ENCODE data around the gene OPRD1.
A peak's percentile ranks its signal among the peaks of the same experiment; 100 is the strongest.
"Not testable (repeated sequence)": the region's sequence is repeated elsewhere in the genome, so short reads cannot be mapped to it uniquely, and the experiment has no call there.

Gene OPRD1

DNA sequence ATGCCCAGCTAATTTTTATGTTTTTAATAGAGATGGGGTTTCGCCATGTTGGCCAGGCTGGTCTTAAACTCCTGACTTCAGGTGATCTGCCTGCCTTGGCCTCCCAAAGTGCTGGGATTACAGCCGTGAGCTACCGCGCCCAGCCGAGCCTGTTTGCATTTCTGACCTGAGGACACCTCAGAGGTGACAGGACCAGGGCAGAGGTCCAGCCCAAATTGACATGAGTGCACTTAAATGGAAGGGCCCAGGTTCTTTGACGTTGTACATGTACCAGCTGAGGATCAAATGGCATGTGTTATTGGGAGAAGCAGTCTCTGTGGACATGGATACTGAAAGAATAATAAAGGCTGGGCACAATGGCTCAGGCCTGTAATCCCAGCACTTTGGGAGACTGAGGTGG, 35.2 kb downstream of the OPRD1 start:
- DNase-seq (ENCODE audit: low read depth) = not testable (repeated sequence)

DNA sequence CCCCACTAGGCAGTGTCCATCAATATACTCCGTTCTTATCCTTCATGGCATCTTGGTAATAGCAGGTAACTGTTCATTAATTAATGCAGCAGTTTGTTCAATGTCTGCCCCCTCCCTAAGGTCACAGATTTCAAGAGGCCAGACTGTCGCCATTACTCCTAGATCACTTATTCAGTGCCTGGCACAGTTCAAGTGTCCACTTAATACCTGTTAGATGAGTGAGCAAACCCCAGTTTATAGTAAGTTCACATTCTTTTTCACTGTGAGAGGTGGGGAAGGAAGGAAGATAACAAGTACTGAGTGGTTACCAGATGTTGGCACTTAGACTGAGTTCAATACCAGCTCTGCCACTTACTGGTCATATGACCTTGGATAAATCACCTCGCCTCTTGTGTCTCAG, 36.4 kb downstream of the OPRD1 start:
- no peak for DNase-seq (ENCODE audit: low read depth)

DNA sequence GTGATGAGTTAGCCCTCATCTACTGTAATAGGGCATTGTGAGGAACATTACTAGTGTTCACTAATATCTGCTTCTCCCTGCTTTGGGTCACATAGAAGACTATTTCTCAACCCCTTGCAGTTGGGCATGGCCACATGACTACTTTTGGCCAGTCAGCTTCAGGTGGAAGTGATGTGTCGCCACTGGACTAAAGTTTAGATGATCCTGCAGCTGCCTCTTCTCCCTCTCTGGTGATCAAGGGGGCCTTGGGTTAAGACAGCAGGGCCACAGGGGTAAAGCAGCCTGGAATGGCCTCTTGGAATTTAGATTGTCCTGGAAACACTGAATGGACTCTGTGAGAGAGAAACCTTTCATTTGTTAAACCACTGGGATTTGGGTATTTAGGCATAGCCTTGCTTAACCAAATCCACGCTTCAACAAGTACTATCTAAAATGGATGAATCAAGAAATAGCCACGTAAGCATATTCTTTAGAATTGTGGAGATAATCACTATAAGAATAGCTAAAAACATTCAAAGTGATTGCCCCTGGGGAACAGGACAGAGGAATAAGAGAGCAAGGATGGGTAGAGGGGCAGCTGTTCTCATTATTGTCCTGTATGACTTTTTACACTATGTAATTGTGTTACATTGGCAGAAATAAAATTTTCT, 41.2 kb downstream of the OPRD1 start:
- no peak for DNase-seq (ENCODE audit: low read depth)

DNA sequence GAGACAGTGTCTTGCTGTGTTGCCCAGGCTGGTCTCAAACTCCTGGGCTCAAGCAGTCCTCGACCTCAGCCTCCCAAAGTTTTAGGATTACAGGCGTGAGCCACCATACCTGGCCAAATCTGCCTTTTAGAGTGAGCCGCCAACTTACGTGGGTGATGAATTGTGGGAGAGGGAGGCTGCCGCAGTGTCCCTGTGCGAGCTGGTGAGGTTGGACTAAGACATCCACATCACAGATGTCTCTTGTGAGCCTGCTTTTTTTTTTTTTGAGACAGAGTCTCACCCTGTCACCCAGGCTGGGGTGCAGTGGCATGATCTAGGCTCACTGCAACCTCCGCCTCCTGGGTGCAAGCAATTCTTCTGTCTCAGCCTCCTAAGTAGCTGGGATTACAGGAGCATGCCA, 42.4 kb downstream of the OPRD1 start:
- not testable (repeated sequence) for DNase-seq (ENCODE audit: low read depth)

DNA sequence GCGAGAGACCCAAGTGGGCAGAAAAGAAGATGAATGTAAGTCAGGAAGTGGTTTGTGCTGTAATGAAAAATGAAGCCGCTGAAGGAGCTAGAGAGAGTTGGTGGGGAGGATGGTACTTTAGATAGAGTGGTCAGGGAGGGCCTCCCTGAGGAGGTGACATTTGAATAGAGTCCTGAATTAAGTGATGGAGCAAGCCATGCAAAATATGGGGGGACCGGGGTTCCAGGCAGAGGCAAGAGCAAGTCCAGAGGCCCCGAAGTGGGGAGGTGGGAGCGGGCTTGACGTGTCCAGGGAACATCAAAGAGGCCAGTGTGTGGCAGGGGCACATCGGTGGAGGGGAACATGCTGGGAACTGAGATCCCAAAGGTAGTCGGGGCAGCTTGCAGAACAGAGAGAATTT, 43.1 kb downstream of the OPRD1 start:
- DNase-seq (ENCODE audit: low read depth) = no peak

DNA sequence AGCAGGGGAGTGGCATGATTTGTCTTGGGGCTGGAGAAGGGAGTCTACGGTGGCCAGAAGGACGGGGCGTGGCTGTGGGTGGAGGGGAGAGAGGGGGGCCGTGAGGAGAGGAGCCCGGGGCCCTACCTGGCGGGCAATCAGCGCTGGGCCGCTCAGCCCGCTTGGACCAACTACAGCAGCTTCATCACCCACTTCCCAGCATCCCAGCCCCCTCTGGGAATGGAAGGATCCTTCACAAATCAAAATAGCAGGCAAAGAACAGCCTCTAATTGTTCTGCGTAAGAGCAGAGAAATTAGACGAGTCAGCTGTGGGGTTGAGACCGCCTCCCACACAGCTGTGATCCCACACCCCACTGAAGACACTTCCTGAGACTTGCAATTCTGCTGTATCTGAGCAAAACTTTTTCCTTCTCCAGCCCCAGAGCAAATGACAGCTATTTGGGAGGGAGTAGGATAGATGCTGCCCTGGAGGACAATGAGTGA, 43.5 kb downstream of the OPRD1 start:
- no peak for DNase-seq (ENCODE audit: low read depth)

DNA sequence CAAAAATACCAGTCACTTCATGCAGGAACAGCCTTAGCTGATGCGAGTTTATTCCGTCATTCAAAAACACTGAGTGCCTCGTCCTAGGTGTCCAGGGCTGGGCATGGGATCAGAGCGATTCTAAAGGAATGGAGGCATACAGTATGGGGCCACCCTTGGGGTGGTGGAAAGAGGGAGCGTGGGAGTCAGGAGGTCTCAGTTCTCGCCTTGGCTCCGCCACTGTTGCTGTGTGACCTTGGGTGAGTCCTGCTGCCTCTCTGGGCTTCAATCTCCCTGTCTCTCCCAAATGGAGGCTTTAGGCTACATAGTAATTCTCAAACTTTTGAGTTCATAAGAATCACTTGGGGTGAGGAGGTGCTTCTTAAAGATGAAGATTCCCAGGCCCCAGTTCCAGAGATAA, 44.0 kb downstream of the OPRD1 start:
- DNase-seq (ENCODE audit: low read depth) = no peak

DNA sequence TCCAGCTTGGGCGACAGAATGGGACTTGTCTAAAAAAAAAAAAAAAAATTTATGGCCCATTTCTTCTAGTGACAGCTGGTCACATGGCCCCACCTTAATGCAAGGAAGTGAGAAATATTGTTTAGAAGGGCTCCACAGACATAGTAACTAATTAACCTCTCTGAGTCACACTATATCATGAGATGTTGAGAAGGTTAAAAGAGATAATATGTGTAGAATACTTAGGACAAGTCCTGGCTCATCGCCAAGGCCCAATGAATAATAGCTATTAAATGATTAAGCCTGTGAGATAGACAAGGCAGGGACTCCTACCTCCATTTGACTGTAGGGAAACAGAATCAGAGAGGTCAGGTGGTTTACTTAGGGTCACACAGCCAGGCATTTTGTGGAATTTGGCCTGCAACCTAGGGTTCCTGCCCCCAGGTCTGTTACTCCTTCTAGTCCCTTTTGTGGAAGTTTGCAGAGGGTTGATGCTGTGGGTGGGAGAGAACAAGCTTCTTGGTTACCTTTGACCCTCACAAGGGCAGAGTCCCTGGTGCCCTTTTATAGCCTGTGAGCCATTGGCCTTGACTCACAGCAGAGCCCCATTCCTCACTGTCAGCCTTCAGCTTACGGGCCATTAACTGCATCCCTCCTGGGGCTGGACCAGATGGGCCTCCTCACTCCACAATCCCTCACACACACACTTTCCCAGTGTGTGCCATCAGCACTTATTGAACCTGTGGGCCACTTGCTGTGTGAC, 48.5 kb downstream of the OPRD1 start:
- DNase-seq (ENCODE audit: low read depth) = no peak

DNA sequence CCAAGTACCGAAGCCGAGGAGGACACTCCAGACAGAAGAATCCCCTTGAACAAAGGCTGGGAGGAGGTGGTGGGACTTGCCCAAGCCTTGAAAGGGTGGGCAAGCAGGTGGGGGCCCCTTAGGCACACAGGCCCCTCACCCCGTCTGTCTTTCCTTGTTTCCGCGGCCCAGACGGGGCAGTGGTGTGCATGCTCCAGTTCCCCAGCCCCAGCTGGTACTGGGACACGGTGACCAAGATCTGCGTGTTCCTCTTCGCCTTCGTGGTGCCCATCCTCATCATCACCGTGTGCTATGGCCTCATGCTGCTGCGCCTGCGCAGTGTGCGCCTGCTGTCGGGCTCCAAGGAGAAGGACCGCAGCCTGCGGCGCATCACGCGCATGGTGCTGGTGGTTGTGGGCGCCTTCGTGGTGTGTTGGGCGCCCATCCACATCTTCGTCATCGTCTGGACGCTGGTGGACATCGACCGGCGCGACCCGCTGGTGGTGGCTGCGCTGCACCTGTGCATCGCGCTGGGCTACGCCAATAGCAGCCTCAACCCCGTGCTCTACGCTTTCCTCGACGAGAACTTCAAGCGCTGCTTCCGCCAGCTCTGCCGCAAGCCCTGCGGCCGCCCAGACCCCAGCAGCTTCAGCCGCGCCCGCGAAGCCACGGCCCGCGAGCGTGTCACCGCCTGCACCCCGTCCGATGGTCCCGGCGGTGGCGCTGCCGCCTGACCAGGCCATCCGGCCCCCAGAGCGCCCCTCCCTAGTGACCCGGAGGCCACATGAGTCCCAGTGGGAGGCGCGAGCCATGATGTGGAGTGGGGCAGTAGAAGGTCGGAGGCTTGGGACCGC, 50.8 kb downstream of the OPRD1 start:
- no peak for DNase-seq (ENCODE audit: low read depth)

DNA sequence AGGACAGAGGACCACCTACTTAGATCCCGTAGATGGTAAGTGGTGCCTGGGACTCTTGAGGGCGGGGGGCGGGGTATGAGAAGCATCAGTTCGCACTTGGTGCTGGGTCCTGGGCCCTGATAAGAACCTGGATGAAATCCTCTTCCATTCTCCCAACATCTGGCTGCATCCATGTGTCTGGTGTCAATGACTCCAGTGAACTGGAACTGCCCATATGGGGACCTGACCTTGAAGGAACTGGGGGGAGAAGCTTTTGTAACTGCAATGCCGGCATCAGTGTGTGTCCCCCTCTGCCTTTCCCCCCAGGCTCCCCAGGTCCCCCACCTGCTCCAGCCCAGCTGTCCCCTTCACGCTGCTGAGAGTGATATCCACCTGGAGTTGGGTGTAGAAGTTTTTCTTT, 52.7 kb downstream of the OPRD1 start:
- no peak for DNase-seq (ENCODE audit: low read depth)

DNA sequence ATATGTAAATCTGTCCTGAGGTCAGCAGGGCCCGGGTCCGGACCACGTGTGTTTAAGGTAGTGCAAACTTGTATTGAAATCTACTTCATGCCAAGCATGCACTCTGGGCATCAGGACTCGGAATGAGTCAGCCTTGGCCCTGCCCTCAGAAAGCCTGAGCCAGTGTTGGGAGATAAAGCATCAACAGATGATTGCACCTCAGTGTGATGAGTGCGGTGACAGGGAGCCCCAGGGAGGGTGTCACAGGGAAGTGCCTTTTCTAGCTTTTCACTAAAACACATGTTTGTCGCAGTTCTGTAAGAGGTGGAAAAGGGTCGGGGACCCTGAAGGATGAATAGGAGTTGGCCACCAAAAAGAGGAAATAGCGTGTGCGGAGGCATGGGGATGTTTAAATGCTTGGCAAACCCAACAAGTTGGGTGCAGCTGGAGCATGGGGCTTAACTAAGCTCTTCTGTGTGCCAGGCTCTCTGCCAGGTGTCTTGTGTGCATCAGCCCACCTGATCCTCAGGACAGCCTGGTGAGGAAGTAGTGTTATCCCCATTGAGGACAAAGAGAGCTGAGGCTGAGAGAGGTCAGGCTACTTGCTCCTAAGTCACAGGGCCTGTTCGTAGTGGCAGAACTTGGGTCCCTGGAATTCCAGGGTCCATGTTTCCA, 54.2 kb downstream of the OPRD1 start:
- no peak for DNase-seq (ENCODE audit: low read depth)

DNA sequence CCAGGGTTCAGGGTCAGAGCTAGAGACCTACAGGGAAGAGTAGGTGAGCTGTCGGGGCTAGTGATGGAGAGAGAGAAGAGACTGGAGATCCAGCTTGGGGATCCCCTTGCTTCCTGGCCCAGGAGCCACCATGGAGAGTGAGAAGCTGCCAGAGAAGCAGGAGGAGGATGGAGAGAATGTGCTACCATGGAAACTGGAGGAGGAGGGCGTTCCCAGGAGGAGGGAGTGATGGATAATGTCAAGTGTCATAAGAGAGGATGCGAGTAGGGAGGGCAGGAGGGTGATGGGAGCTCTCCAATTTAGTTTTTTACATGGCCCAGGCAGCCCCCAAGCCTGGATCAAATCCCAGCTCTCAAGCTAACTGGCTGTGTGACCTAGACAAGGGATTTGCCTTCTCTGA, 55.9 kb downstream of the OPRD1 start:
- DNase-seq (ENCODE audit: low read depth) = no peak

DNA sequence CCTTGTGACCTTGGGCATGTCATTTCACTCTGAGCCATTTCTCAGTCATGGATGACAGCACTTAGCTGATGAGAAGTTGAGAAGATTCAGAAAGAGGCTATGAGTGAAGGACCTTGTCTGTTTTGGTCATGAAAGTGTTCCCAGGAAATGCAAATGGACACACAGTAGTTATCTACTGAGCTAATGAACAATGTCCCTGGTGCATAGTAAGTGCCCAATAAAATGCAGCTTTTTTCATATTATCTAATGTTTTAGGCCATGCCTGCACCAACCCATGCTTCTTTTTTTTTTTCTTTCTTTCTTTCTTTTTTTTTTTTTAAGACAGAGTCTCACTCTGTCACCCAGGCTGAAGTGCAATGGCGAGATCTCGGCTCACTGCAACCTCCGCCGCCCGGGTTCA, 58.0 kb downstream of the OPRD1 start:
- DNase-seq (ENCODE audit: low read depth) = no peak

DNA sequence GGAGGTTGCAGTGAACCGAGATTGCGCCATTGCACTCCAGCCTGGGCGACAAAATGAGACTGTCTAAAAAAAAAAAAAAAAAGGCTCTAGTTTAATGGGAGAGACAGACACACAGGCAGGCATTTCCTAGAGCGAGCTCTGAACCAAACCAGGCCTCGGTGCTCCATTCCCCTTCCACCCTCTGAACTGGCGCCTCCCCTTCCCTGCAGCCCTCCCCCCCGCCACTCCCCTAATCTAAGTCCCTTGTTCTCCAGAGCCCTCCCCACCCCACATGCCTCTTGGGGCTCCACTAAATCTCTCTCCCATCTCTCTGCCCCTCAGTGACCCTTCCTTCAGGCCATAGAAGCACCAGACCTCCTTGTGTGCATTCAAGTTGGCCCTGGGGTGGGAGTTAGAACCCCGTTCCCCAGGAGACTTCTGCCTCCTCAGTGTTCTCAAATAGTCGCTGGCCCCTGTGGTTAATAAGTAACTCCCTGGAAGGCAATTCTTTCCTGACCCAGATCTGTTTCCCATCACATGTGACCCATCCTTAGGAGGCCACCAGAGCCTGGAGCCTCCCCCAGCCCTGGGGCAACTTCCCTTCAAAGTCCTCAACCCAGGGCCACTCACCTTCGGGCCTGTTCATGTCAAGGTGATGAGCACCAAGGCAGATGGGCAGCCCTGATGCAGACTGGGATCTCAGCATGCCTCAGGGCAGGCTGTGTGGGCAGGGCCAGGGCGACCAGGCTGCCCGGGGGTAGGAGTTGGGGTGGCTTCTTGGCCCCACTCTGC, 59.8 kb downstream of the OPRD1 start:
- DNase-seq (ENCODE audit: low read depth) = no peak

DNA sequence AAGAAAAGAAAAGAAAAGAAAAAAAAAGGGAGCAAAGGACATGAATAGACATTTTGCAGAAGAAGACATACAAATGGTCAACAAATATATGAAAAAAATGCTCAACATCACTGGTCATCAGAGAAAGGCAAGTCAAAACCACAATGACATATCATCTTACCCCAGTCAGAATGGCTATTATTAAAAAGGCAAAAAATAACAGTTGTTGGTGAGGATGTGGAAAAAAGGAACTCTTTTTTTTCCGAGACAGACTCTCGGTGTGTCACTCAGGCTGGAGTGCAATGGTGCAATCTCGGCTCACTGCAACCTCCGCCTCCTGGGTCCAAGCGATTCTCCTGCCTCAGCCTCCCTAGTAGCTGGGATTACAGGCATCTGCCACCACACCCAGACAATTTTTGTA, 63.2 kb downstream of the OPRD1 start:
- DNase-seq (ENCODE audit: low read depth) = not testable (repeated sequence)

DNA sequence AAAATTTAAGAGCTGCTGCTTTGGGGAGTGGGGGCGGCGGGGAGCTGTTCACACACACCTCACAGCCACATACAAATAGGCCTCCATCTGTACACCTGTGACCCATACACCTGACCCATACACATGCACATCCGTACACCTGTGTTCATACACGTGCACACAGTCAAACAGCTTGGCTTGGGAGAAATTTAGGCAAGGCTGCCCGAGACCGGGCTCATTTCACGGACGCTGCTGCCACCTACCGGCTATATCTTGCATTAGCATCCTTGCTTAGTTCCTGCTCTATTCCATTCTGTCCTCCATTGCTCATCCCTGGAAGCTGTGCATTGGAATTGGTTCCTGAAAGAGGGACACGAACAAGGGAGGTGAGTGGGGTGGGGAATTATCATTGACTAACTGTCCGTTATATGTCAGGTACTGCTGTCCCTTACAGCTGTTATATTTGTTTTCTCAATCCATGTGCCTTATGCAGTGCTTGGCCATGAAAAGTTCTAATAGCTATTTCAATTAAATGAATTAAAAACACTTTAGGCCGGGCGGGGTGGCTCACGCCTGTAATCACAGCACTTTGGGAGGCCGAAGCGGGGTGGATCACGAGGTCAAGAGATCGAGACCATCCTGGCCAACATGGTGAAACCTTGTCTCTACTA, 65.3 kb downstream of the OPRD1 start:
- peak; percentile 44 for DNase-seq (ENCODE audit: low read depth)

DNA sequence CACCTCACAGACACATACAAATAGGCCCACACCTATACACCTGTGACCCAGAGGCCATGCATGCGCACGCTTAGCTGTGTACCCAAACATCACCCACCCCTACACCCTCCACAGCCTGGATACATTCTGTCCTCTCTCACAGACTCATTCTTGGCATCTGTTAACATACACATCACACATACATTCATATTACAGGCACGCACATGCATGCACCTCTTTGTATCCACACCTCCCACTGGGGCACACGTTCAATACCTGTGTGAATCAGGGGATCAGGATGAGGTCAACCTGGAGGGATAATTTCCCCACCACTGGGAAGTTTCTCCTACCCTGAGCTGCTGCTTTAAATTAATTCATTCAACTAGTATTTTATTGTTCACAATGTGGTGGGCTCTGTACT, 66.8 kb downstream of the OPRD1 start:
- no peak for DNase-seq (ENCODE audit: low read depth)

DNA sequence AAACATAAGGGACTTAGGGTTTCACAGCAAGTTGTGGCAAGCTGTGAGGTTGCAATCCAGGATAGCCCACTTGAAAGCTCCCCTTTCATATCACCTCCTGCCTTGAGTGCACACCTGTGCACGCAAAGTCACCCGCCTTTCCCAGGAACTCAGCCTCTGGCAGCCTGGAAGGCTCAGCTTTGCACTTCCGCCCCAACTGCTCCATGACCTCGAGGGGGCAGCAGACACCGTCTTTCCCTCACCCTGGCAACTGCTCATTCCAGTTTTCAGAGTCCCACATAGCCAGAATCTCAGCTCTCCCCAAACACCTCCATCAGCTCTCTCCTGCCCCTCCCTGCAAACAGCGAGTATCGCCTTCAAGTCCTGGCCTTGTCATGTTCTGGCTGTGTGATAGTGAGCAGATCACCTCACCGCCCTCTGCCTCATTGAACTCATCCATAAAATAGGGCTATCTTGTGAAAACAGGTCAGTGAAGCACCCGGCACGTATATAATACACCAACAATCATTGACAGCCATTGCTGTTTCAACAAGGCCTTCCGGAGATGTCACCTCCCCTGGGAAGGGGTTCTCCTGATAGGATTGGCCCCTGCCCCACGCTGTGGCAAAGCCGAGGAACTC, 70.1 kb downstream of the OPRD1 start:
- DNase-seq (ENCODE audit: low read depth) = peak; percentile 76

DNA sequence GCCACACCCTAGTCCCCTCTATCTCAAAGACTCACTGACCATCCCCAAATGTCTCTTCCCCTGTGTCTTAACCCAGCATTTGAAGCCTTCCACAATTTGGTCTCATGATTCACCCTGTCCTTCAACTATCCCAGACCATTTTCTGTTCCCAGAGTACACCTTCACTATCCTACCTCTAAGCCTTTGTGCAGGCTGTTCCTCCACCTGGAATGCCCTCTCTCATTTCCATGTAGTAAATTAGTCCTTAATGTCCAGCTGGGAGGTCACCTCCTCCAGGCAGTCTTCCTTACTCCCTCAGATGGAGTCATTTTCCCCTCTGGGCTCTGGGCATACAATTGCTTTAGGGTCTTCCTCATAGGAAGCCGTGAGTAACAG, 71.3 kb downstream of the OPRD1 start:
- DNase-seq (ENCODE audit: low read depth) = no peak

DNA sequence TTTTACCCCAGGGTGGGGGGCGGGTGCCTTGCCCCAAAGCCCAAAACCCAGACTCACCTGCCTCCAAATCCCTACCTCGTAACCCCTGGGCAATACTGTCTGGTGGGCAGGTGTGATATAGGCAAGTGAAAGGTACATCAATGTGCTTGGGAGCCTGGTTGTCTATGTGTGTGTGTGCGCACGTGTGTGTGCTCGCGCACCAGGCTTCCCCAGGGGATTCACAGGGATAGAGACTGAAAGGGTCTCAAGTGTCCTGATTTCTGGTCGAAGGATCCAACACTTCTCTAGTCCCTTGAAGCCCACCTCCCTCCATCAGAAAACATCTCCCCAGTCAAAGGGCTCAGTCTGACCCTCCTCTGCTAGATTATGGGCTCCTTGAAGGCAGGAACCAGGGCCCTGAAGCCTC, 73.5 kb downstream of the OPRD1 start:
- no peak for DNase-seq (ENCODE audit: low read depth)

Measured in fibroblast of gingiva (primary cell).